GM20431 (cell line): ENCODE results near the gene LUZP1.

Experiments used
- in situ Hi-C: fragments of 300-500 bp; cut with MseI, MboI; formaldehyde crosslinking; loops from one replicate; pipeline ENCODE4 v1.15.0; 2020; ENCODE audit warnings: low sequenced_read_pairs; ENCODE audit not compliant: unreplicated experiment

Gene LUZP1

GRCh38 chr1:23098463-23099170, 70.0 kb downstream of the LUZP1 start:
- in situ Hi-C loops = loop anchor here (10.0 to 25.0 kb wide), 2 partner anchors 86 to 111 kb away; no protein-coding TSS in a partner anchor

- in situ Hi-C loops = loop anchor here (10.0 to 25.0 kb wide), 2 partner anchors 87 to 110 kb away; no protein-coding TSS in a partner anchor
Observed at GRCh38 chr1:23097316-23097715, 71.3 kb downstream of the LUZP1 start.

- in situ Hi-C loops = loop anchor here (10.0 to 25.0 kb wide), 2 partner anchors 92 to 105 kb away; no protein-coding TSS in a partner anchor
Observed at GRCh38 chr1:23092447-23092846, 76.2 kb downstream of the LUZP1 start.

- in situ Hi-C loops = loop anchor here (10.0 to 25.0 kb wide), 2 partner anchors 93 to 104 kb away; no protein-coding TSS in a partner anchor
Observed at GRCh38 chr1:23091545-23091944, 77.1 kb downstream of the LUZP1 start.

GRCh38 chr1:23090056-23090455, 78.6 kb downstream of the LUZP1 start:
- in situ Hi-C loops = loop anchor here (10.0 to 25.0 kb wide), 2 partner anchors 95 to 103 kb away; no protein-coding TSS in a partner anchor

GRCh38 chr1:23088027-23088426, 80.6 kb downstream of the LUZP1 start:
- in situ Hi-C loops = loop anchor here (25.0 kb wide), 1 partner anchor 101 kb away; no protein-coding TSS in a partner anchor

GRCh38 chr1:23085696-23086095, 83.0 kb downstream of the LUZP1 start:
- in situ Hi-C loops = loop anchor here (25.0 kb wide), 1 partner anchor 98 kb away; no protein-coding TSS in a partner anchor

- in situ Hi-C loops = loop anchor here (25.0 kb wide), 1 partner anchor 98 kb away; no protein-coding TSS in a partner anchor
Observed at GRCh38 chr1:23084880-23085279, 83.8 kb downstream of the LUZP1 start.

- in situ Hi-C loops = loop anchor here (25.0 kb wide), 1 partner anchor 97 kb away; no protein-coding TSS in a partner anchor
Observed at GRCh38 chr1:23083714-23084480, 84.8 kb downstream of the LUZP1 start.

- in situ Hi-C loops = loop anchor here (25.0 kb wide), 1 partner anchor 94 kb away; no protein-coding TSS in a partner anchor
Observed at GRCh38 chr1:23081376-23081775, 87.3 kb downstream of the LUZP1 start.

GRCh38 chr1:23080885-23081284, 87.8 kb downstream of the LUZP1 start:
- in situ Hi-C loops = loop anchor here (25.0 kb wide), 1 partner anchor 94 kb away; no protein-coding TSS in a partner anchor

GRCh38 chr1:23079025-23079424, 89.6 kb downstream of the LUZP1 start:
- in situ Hi-C loops = loop anchor here (25.0 kb wide), 1 partner anchor 92 kb away; no protein-coding TSS in a partner anchor

GRCh38 chr1:23074012-23074411, 94.6 kb downstream of the LUZP1 start:
- in situ Hi-C loops = no loop called here

GRCh38 chr1:23069675-23070074, 99.0 kb downstream of the LUZP1 start:
- in situ Hi-C loops = no loop called here

GRCh38 chr1:23069149-23069548, 99.5 kb downstream of the LUZP1 start:
- in situ Hi-C loops = no loop called here

GRCh38 chr1:23066075-23066474, 102.6 kb downstream of the LUZP1 start:
- in situ Hi-C loops = no loop called here

- in situ Hi-C loops = no loop called here
Observed at GRCh38 chr1:23065385-23065784, 103.3 kb downstream of the LUZP1 start.

- in situ Hi-C loops = no loop called here
Observed at GRCh38 chr1:23062271-23062670, 106.4 kb downstream of the LUZP1 start.

GRCh38 chr1:23057301-23057700, 111.4 kb downstream of the LUZP1 start:
- in situ Hi-C loops = no loop called here

- in situ Hi-C loops = no loop called here
Observed at GRCh38 chr1:23051290-23051909, 117.3 kb downstream of the LUZP1 start.
